ENCODE data around the gene CALN1. TPM values are rescaled to one million over a fixed set of nuclear protein-coding genes. Genes with fewer than 3 reads are reported as not detected.

CALN1 gene
- total RNA-seq, 1 experiment from 2014 or later = 0.05 TPM

- Histone ChIP-seq H3K9me3 (ENCODE audit: control insufficient read depth, insufficient read depth, low read depth, low read length) (no peaks in the 10 kb centered on the region), H3K4me1 (ENCODE audit: control insufficient read depth, insufficient read depth, low read length) (no peaks in the 10 kb centered on the region), H3K36me3 (ENCODE audit: control insufficient read depth, insufficient read depth, low read length) (no peaks in the 10 kb centered on the region), H3K27me3 (ENCODE audit: control insufficient read depth, insufficient read depth, low read length) (peaks cover 2% of the 10 kb centered on the region; the same call in 1 of the 2 replicates), H3K4me3 (ENCODE audit: low read depth in 2 of 2, low read length in 2 of 2) (no peak overlapping the region), H3K27ac (ENCODE audit: low read length) (no peak overlapping the region)
- no peak for ATAC-seq
- in situ Hi-C loops (cut with HindIII; ENCODE audit: low pct_unique_long_range_greater_than_20kb, low sequenced_read_pairs) (no loop called here), intact Hi-C loops (cut with micrococcal nuclease; ENCODE audit: unreplicated experiment) (no loop called here)
- no TSS peak for BruUV-seq (replicated peaks)
- CTCF ChIA-PET = interaction anchor here (0.6 kb wide), 1 partner anchor 142 kb away, joined by 3 read pairs; no protein-coding TSS in a partner anchor
- TF ChIP-seq POLR2AphosphoS5 (IDR thresholded peaks at IDR 0.05; ENCODE audit: low read depth, low read length) (no peak), SIN3A (IDR thresholded peaks at IDR 0.05; ENCODE audit: borderline replicate concordance, insufficient read depth, low read depth, low read length) (no peak), CTCF (IDR thresholded peaks at IDR 0.05) (no peak), TCF7L2 (IDR thresholded peaks at IDR 0.05; ENCODE audit: low read depth, low read length) (no peak)
- TF ChIP-seq, protein P1, sequence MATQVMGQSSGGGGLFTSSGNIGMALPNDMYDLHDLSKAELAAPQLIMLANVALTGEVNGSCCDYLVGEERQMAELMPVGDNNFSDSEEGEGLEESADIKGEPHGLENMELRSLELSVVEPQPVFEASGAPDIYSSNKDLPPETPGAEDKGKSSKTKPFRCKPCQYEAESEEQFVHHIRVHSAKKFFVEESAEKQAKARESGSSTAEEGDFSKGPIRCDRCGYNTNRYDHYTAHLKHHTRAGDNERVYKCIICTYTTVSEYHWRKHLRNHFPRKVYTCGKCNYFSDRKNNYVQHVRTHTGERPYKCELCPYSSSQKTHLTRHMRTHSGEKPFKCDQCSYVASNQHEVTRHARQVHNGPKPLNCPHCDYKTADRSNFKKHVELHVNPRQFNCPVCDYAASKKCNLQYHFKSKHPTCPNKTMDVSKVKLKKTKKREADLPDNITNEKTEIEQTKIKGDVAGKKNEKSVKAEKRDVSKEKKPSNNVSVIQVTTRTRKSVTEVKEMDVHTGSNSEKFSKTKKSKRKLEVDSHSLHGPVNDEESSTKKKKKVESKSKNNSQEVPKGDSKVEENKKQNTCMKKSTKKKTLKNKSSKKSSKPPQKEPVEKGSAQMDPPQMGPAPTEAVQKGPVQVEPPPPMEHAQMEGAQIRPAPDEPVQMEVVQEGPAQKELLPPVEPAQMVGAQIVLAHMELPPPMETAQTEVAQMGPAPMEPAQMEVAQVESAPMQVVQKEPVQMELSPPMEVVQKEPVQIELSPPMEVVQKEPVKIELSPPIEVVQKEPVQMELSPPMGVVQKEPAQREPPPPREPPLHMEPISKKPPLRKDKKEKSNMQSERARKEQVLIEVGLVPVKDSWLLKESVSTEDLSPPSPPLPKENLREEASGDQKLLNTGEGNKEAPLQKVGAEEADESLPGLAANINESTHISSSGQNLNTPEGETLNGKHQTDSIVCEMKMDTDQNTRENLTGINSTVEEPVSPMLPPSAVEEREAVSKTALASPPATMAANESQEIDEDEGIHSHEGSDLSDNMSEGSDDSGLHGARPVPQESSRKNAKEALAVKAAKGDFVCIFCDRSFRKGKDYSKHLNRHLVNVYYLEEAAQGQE (IDR thresholded peaks at IDR 0.05; ENCODE audit: insufficient read depth in 1 of 2, low read depth in 2 of 2, low read length in 1 of 2) = no peak
- no peak for DNase-seq (ENCODE audit: low read depth, low spot score)
- POLR2A ChIA-PET = no interaction called here
These were observed 103.2 kb downstream of the CALN1 start for GRCh38 chr7:72308986-72309385.

GRCh38 chr7:72307566-72307965 is 104.6 kb downstream of the CALN1 start:
- Histone ChIP-seq H3K36me3 (ENCODE audit: control insufficient read depth, insufficient read depth, low read length) (no peaks in the 10 kb centered on the region), H3K4me3 (ENCODE audit: low read depth in 2 of 2, low read length in 2 of 2) (no peak overlapping the region), H3K9me3 (ENCODE audit: control insufficient read depth, insufficient read depth, low read depth, low read length) (no peaks in the 10 kb centered on the region), H3K4me1 (ENCODE audit: control insufficient read depth, insufficient read depth, low read length) (no peaks in the 10 kb centered on the region), H3K27ac (ENCODE audit: low read length) (no peak overlapping the region), H3K27me3 (ENCODE audit: control insufficient read depth, insufficient read depth, low read length) (peaks cover 2% of the 10 kb centered on the region; the same call in 1 of the 2 replicates)
- BruUV-seq (replicated peaks) = no TSS peak
- in situ Hi-C loops (cut with HindIII; ENCODE audit: low pct_unique_long_range_greater_than_20kb, low sequenced_read_pairs) = no loop called here
- TF ChIP-seq SIN3A (IDR thresholded peaks at IDR 0.05; ENCODE audit: borderline replicate concordance, insufficient read depth, low read depth, low read length) (no peak), TCF7L2 (IDR thresholded peaks at IDR 0.05; ENCODE audit: low read depth, low read length) (no peak), CTCF (IDR thresholded peaks at IDR 0.05) (no peak), POLR2AphosphoS5 (IDR thresholded peaks at IDR 0.05; ENCODE audit: low read depth, low read length) (no peak)
- TF ChIP-seq, protein P1 (IDR thresholded peaks at IDR 0.05; ENCODE audit: insufficient read depth in 1 of 2, low read depth in 2 of 2, low read length in 1 of 2) = no peak
- intact Hi-C loops (cut with micrococcal nuclease; ENCODE audit: unreplicated experiment) = no loop called here
- ChIA-PET CTCF (no interaction called here), POLR2A (no interaction called here)
- ATAC-seq (no peak), DNase-seq (ENCODE audit: low read depth, low spot score) (no peak)

Data from Panc1 (cell line).